Measurements from ENCODE around the gene ZBTB20.

ZBTB20 gene

GRCh38 chr3:114687151-114687550 is 459.9 kb downstream of the ZBTB20 start:
- Histone ChIP-seq H3K27me3 (replicated peaks; ENCODE audit: insufficient read depth, low read length) (no peaks in the 10 kb centered on the region), H3K9me2 (replicated peaks; ENCODE audit: insufficient read depth, low read length) (no peaks in the 10 kb centered on the region), H3K9ac (ENCODE audit: low read length) (no peak overlapping the region), H3K9me3 (replicated peaks; ENCODE audit: insufficient read depth, low read length) (no peaks in the 10 kb centered on the region), H2AFZ (ENCODE audit: low read length) (no peak overlapping the region), H3K27ac (ENCODE audit: low read length) (no peak overlapping the region), H3K36me3 (replicated peaks; ENCODE audit: insufficient read depth, low read length) (no peaks in the 10 kb centered on the region), H3K4me1 (ENCODE audit: low read length) (no peaks in the 10 kb centered on the region), H3K4me2 (ENCODE audit: low read depth, low read length) (no peak overlapping the region), H3K79me2 (ENCODE audit: low read length) (no peaks in the 10 kb centered on the region), H3K4me3 (ENCODE audit: low read length) (no peak overlapping the region), H3F3A (ENCODE audit: insufficient read depth, low read length) (no peaks in the 10 kb centered on the region), H4K20me1 (ENCODE audit: insufficient read depth, low read length) (no peaks in the 10 kb centered on the region)
- no peak for TF ChIP-seq EZH2phosphoT487 (IDR thresholded peaks at IDR 0.05; ENCODE audit: low read length)
- no peak for TF ChIP-seq EZH2 (optimal IDR thresholded peaks at IDR 0.05; ENCODE audit: low read depth, low read length)
- TF ChIP-seq, protein P1, sequence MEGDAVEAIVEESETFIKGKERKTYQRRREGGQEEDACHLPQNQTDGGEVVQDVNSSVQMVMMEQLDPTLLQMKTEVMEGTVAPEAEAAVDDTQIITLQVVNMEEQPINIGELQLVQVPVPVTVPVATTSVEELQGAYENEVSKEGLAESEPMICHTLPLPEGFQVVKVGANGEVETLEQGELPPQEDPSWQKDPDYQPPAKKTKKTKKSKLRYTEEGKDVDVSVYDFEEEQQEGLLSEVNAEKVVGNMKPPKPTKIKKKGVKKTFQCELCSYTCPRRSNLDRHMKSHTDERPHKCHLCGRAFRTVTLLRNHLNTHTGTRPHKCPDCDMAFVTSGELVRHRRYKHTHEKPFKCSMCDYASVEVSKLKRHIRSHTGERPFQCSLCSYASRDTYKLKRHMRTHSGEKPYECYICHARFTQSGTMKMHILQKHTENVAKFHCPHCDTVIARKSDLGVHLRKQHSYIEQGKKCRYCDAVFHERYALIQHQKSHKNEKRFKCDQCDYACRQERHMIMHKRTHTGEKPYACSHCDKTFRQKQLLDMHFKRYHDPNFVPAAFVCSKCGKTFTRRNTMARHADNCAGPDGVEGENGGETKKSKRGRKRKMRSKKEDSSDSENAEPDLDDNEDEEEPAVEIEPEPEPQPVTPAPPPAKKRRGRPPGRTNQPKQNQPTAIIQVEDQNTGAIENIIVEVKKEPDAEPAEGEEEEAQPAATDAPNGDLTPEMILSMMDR (IDR thresholded peaks at IDR 0.05; ENCODE audit: low read length): no peak
- no peak for DNase-seq

DNA sequence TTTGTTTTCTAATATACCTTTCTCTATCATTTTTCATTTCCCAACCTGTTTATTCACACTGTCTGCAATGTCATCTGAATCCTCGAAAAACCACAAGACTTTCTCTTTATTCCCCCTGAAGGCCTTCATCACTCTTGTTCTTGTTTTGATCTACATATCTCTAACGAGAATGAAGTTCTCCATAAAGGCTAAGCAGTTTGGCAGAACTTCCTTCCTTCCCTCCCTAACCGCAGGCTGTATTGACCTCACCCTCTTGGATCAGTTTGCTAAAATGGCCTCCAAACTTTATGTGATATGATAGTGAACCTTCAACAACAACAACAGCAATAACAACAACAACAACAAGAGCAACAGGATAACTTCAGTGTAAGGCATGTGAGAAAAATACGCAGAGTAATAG is 460.5 kb downstream of the ZBTB20 start:
- no peak overlapping the region for H3K4me2 ChIP-seq (ENCODE audit: low read depth, low read length)
- no peak overlapping the region for H3K4me3 ChIP-seq (ENCODE audit: low read length)
- no peaks in the 10 kb centered on the region for H3K9me3 ChIP-seq (replicated peaks; ENCODE audit: insufficient read depth, low read length)
- H3K27ac ChIP-seq (ENCODE audit: low read length): no peak overlapping the region
- no peaks in the 10 kb centered on the region for H3F3A ChIP-seq (ENCODE audit: insufficient read depth, low read length)
- no peaks in the 10 kb centered on the region for H3K27me3 ChIP-seq (replicated peaks; ENCODE audit: insufficient read depth, low read length)
- H3K4me1 ChIP-seq (ENCODE audit: low read length): no peaks in the 10 kb centered on the region
- DNase-seq: no peak
- H3K79me2 ChIP-seq (ENCODE audit: low read length): no peaks in the 10 kb centered on the region
- H2AFZ ChIP-seq (ENCODE audit: low read length): no peak overlapping the region
- TF ChIP-seq EZH2 (optimal IDR thresholded peaks at IDR 0.05; ENCODE audit: low read depth, low read length) (no peak), EZH2phosphoT487 (IDR thresholded peaks at IDR 0.05; ENCODE audit: low read length) (no peak)
- TF ChIP-seq, protein P1 (IDR thresholded peaks at IDR 0.05; ENCODE audit: low read length): no peak
- no peak overlapping the region for H3K9ac ChIP-seq (ENCODE audit: low read length)
- H3K9me2 ChIP-seq (replicated peaks; ENCODE audit: insufficient read depth, low read length): no peaks in the 10 kb centered on the region
- H4K20me1 ChIP-seq (ENCODE audit: insufficient read depth, low read length): no peaks in the 10 kb centered on the region
- H3K36me3 ChIP-seq (replicated peaks; ENCODE audit: insufficient read depth, low read length): no peaks in the 10 kb centered on the region

DNA sequence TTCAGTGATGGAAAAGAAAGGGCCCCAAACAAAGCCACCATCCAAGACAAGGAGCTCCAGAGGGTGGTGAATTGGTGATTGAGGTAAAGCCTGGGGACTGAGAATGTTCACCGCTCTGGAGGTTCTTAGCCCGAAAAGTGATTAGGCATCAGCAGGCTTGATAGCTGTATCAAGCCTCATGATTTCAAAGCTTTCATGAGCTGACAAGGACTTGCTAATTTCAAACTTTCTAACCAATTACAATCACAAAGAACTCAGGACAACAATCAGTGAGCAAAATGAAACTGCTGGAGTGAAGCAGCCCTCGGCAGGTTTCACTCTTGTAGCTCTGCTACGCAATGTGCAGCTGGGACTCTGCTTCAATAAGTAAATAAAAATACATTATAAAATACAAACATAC is 461.9 kb downstream of the ZBTB20 start:
- no peaks in the 10 kb centered on the region for H3K4me1 ChIP-seq (ENCODE audit: low read length)
- no peaks in the 10 kb centered on the region for H3K79me2 ChIP-seq (ENCODE audit: low read length)
- H2AFZ ChIP-seq (ENCODE audit: low read length): no peak overlapping the region
- no peak overlapping the region for H3K4me2 ChIP-seq (ENCODE audit: low read depth, low read length)
- no peak overlapping the region for H3K27ac ChIP-seq (ENCODE audit: low read length)
- H3K9me2 ChIP-seq (replicated peaks; ENCODE audit: insufficient read depth, low read length): no peaks in the 10 kb centered on the region
- no peaks in the 10 kb centered on the region for H3K9me3 ChIP-seq (replicated peaks; ENCODE audit: insufficient read depth, low read length)
- TF ChIP-seq EZH2 (optimal IDR thresholded peaks at IDR 0.05; ENCODE audit: low read depth, low read length): no peak
- TF ChIP-seq, protein P1 (IDR thresholded peaks at IDR 0.05; ENCODE audit: low read length): no peak
- TF ChIP-seq EZH2phosphoT487 (IDR thresholded peaks at IDR 0.05; ENCODE audit: low read length): no peak
- no peaks in the 10 kb centered on the region for H4K20me1 ChIP-seq (ENCODE audit: insufficient read depth, low read length)
- no peak for DNase-seq
- no peak overlapping the region for H3K4me3 ChIP-seq (ENCODE audit: low read length)
- no peaks in the 10 kb centered on the region for H3K36me3 ChIP-seq (replicated peaks; ENCODE audit: insufficient read depth, low read length)
- no peaks in the 10 kb centered on the region for H3F3A ChIP-seq (ENCODE audit: insufficient read depth, low read length)
- no peak overlapping the region for H3K9ac ChIP-seq (ENCODE audit: low read length)
- H3K27me3 ChIP-seq (replicated peaks; ENCODE audit: insufficient read depth, low read length): no peaks in the 10 kb centered on the region

Data from MM.1S (cell line).